Right kidney (tissue), 1 donor: ENCODE data around the gene MYADML2.
"Not testable (repeated sequence)": the region's sequence is repeated elsewhere in the genome, so short reads cannot be mapped to it uniquely, and the experiment has no call there.

Experiments
- DNase-seq: peaks from one replicate; pipeline ENCODE4 v3.0.0-alpha.2; 2016

Gene MYADML2

DNA sequence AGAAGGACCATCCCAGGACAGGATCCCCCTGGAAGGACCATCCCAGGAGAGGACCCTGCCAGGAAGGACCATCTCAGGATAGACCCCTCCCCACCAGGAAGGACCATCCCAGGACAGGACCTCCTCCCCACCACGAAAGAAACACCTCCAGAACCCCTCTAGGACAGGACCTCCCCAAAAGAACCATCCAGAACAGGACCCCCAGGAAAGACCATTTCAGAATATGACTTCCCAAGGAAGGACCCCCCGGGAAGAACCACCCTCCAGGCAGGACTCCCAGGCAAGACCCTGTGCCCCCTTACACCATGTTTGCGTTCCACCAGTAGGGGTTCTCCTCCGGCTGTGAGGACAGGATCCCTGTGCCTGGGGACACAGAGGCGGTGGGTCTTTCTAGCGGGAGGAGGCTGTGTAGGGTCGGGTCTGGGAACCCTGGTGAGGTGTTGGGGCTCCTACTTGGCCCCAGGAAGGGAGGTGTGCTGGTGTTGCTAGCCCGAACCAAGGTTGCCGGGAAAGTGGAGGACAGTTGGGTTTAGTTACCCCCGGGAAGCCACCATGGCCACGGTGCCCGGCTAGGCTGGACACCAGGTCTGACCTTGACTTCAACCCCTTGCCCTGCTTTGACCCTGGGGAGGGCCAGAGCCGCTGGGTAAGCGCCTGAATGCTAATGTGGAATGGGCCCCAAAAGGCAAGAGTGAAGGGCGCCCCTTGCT is 11.8 kb upstream of the MYADML2 start:
- DNase-seq = no peak

- no peak for DNase-seq
Measured at GRCh38 chr17:81957691-81958432, 10.8 kb upstream of the MYADML2 start.

GRCh38 chr17:81956607-81957589 is 9.9 kb upstream of the MYADML2 start:
- no peak for DNase-seq

DNA sequence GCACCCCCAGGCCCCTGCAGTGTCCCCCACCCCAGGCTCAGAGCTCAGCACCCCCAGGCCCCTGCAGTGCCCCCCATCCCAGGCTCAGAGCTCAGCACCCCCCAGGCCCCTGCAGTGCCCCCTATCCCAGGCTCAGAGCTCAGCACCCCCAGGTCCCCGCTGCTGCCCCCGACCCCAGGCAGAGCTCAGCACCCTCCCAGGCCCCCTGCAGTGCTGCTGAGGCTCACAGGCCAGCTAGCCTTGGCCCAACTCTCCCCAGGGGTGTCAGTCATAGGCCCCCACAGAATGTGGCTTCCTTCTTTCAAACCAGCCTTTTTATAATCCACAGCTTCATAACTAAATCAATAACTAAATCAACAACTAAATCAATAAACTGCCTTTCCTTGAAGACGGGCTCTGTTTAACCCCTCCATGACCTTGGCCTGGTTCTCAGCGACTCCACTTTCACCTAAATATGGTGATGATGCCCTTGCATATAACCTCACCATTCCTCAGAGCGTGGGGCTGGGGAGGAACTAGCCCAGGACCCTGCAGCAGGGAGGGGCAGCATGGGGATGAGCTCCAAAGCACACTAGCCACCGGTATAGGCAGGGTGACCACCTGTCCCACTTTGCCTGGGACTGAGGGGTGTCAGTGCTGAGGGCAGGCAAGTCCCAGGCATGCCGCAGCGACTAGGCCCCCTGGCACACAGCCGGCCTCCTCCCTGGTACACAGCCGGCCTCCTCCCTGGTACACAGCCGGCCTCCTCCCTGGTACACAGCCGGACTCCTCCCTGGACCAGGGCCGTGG is 8.9 kb upstream of the MYADML2 start:
- DNase-seq = no peak

DNA sequence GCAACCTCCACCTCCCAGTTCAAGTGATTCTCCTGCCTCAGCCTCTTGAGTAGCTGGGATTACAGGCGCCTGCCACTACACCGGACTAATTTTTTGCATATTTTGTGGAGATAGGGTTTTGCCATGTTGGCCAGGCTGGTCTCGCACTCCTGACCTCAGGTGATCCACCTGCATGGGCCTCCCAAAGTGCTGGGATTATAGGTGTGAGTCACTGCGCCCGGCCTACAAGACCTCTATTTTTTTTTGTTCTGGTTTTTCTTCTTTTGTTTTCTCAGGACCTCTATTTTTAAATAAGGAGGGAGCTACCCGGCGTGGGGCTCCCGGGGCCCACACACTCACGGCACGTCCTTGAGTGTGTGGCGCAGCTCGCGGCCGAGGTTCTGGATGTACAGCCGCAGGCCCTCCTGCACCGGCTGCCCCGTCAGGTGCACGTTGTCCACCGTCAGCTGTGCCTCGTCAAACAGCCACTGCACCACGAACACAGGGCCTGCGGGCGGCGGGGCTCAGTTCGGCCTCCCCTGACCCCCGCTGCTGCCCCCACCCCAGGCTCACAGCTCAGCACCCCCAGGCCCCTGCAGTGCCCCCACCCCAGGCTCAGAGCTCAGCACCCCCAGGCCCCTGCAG is 8.1 kb upstream of the MYADML2 start:
- no peak for DNase-seq

- no peak for DNase-seq
Measured at GRCh38 chr17:81954131-81955057, 7.4 kb upstream of the MYADML2 start.

GRCh38 chr17:81953443-81953842 is 6.4 kb upstream of the MYADML2 start:
- not testable (repeated sequence) for DNase-seq

DNA sequence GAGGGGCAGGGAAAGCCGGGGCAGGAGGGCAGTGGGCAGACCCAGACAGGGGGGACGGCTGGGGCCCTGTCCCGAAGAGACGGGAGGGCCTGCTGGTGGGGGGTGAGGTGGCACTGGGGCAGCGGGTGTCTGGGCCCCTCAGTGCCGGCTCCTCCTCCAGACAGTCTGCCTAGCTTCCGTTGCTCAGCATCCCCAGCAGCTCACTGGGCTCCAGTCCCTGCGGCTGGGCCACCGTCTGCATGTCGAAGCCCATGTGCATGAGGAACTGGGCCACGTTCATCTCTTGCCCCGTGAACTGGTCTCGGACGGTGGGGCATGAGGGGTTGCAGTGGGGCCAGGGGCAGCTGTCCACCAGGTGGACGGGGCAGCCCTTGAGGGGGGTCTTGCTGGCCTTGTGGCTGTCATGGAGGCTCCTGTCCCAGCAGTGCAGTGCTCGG is 5.8 kb upstream of the MYADML2 start:
- DNase-seq = no peak

DNA sequence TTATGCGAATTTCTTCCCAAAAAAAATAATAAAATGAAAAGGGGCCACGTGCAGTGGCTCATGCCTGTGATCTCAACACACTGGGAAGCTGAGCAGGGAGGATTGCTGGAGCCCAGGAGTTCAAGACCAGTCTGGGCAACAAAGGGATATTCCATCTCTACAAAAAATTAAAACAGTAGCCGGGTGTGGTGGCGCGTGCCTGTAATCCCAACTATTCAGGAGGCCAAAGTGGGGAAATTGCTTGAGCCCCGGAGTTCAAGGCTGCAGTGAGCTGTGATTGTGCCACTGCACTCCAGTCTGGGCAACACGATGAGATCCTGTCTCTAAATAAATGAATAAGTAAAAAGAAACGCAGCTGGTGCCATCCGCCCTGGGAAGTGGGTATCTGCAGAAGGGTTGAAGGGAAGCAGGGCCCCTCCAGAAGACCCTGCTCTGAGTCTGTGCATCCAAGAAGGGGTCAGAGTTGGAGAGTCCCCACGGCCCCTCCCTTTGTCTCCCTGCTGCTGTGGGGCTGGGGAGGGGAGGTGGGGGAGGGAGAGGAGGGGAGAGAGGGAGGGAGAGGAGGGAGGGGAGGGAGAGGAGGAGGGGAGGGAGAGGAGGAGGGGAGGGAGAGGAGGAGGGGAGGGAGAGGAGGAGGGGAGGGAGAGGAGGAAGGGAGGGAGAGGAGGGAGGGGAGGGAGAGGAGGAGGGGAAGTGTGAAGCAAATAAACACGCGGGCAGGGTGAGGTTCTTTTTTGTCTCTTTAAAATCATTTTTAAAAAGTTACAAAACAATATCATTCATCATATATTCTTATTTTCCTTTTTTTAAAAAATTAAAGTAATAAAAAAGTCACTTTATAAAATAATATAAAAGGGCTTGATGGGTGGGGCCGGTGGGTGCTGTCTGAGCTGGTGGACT is 5.0 kb upstream of the MYADML2 start:
- DNase-seq = no peak

GRCh38 chr17:81950501-81950900 is 3.5 kb upstream of the MYADML2 start:
- DNase-seq = no peak

GRCh38 chr17:81948635-81949378 is 1.8 kb upstream of the MYADML2 start:
- no peak for DNase-seq

- DNase-seq = no peak
Measured at GRCh38 chr17:81944858-81945257, 2.2 kb downstream of the MYADML2 start.

GRCh38 chr17:81942167-81942553 is 4.9 kb downstream of the MYADML2 start:
- no peak for DNase-seq

GRCh38 chr17:81941484-81942166 is 5.4 kb downstream of the MYADML2 start:
- DNase-seq = no peak

GRCh38 chr17:81940538-81941483 is 6.2 kb downstream of the MYADML2 start:
- no peak for DNase-seq

- no peak for DNase-seq
Measured at GRCh38 chr17:81939881-81940385, 7.1 kb downstream of the MYADML2 start.
